ENCODE data around the gene WDR45B. TPM values are rescaled to one million over a fixed set of nuclear protein-coding genes. Genes with fewer than 3 reads are reported as not detected.
A peak's percentile ranks its signal among the peaks of the same experiment; 100 is the strongest.

Gene WDR45B
- total RNA-seq, 1 donor from 2014 or later, result 74.1 TPM

- TF ChIP-seq CTCF (IDR thresholded peaks at IDR 0.05; ENCODE audit: unreplicated experiment), result no peak
- Mint-ChIP-seq H3K27me3 (ENCODE audit: unreplicated experiment) (peaks cover 6% of the 10 kb centered on the region), H3K36me3 (ENCODE audit: low read depth, unreplicated experiment) (peaks cover 25% of the 10 kb centered on the region), H3K4me1 (ENCODE audit: unreplicated experiment) (peaks cover 31% of the 10 kb centered on the region), H3K4me3 (ENCODE audit: unreplicated experiment) (peak overlapping the region; percentile 2), H3K27ac (ENCODE audit: unreplicated experiment) (peak overlapping the region; percentile 84), H3K9me3 (ENCODE audit: unreplicated experiment) (no peaks in the 10 kb centered on the region)
- no peak for DNase-seq (ENCODE audit: low spot score)
These were observed 55.9 kb downstream of the WDR45B start for GRCh38 chr17:82592289-82592766.

GRCh38 chr17:82590881-82591539 lies 57.2 kb downstream of the WDR45B start:
- TF ChIP-seq CTCF (IDR thresholded peaks at IDR 0.05; ENCODE audit: unreplicated experiment), result no peak
- Mint-ChIP-seq H3K4me3 (ENCODE audit: unreplicated experiment) (no peak overlapping the region), H3K27ac (ENCODE audit: unreplicated experiment) (no peak overlapping the region), H3K27me3 (ENCODE audit: unreplicated experiment) (peaks cover 4% of the 10 kb centered on the region), H3K4me1 (ENCODE audit: unreplicated experiment) (peaks cover 36% of the 10 kb centered on the region), H3K9me3 (ENCODE audit: unreplicated experiment) (no peaks in the 10 kb centered on the region), H3K36me3 (ENCODE audit: low read depth, unreplicated experiment) (peaks cover 18% of the 10 kb centered on the region)
- no peak for DNase-seq (ENCODE audit: low spot score)

- DNase-seq (ENCODE audit: low spot score), result no peak
- Mint-ChIP-seq H3K4me1 (ENCODE audit: unreplicated experiment) (peaks cover 36% of the 10 kb centered on the region), H3K27ac (ENCODE audit: unreplicated experiment) (no peak overlapping the region), H3K9me3 (ENCODE audit: unreplicated experiment) (no peaks in the 10 kb centered on the region), H3K4me3 (ENCODE audit: unreplicated experiment) (no peak overlapping the region), H3K27me3 (ENCODE audit: unreplicated experiment) (peaks cover 7% of the 10 kb centered on the region), H3K36me3 (ENCODE audit: low read depth, unreplicated experiment) (peaks cover 25% of the 10 kb centered on the region)
- no peak for TF ChIP-seq CTCF (IDR thresholded peaks at IDR 0.05; ENCODE audit: unreplicated experiment)
These were observed 58.0 kb downstream of the WDR45B start for GRCh38 chr17:82590216-82590615.

DNA sequence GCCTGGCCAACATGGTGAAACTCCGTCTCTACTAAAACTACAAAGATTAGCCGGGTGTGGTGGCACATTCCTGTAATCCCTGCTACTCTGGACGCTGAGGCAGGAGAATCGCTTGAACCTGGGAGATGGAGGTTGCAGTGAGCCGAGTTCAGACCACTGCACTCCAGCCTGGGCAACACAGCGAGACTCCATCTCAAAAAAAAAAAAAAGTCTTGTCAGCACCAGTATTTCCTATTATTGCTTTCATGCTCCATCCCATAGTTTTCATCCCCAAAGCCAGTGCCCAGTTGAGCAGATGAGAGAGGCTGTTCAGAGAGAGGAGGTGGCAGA lies 58.4 kb downstream of the WDR45B start:
- Mint-ChIP-seq H3K27me3 (ENCODE audit: unreplicated experiment) (peaks cover 7% of the 10 kb centered on the region), H3K9me3 (ENCODE audit: unreplicated experiment) (no peaks in the 10 kb centered on the region), H3K4me1 (ENCODE audit: unreplicated experiment) (peaks cover 36% of the 10 kb centered on the region), H3K4me3 (ENCODE audit: unreplicated experiment) (no peak overlapping the region), H3K27ac (ENCODE audit: unreplicated experiment) (no peak overlapping the region), H3K36me3 (ENCODE audit: low read depth, unreplicated experiment) (peaks cover 29% of the 10 kb centered on the region)
- no peak for DNase-seq (ENCODE audit: low spot score)
- no peak for TF ChIP-seq CTCF (IDR thresholded peaks at IDR 0.05; ENCODE audit: unreplicated experiment)

- H3K4me3 Mint-ChIP-seq (ENCODE audit: unreplicated experiment), result no peak overlapping the region
- DNase-seq (ENCODE audit: low spot score), result no peak
- H3K36me3 Mint-ChIP-seq (ENCODE audit: low read depth, unreplicated experiment), result peaks cover 32% of the 10 kb centered on the region
- no peaks in the 10 kb centered on the region for H3K9me3 Mint-ChIP-seq (ENCODE audit: unreplicated experiment)
- H3K4me1 Mint-ChIP-seq (ENCODE audit: unreplicated experiment), result peaks cover 28% of the 10 kb centered on the region
- H3K27me3 Mint-ChIP-seq (ENCODE audit: unreplicated experiment), result peaks cover 9% of the 10 kb centered on the region
- H3K27ac Mint-ChIP-seq (ENCODE audit: unreplicated experiment), result no peak overlapping the region
- TF ChIP-seq CTCF (IDR thresholded peaks at IDR 0.05; ENCODE audit: unreplicated experiment), result no peak
These were observed 59.7 kb downstream of the WDR45B start for GRCh38 chr17:82588266-82589175.

All from endothelial cell (in vitro differentiated cells).